ENCODE measurements around the gene MT1E.
A peak's percentile ranks its signal among the peaks of the same experiment; 100 is the strongest.
"Not testable (repeated sequence)": the region's sequence is repeated elsewhere in the genome, so short reads cannot be mapped to it uniquely, and the experiment has no call there.

The MT1E gene

DNA sequence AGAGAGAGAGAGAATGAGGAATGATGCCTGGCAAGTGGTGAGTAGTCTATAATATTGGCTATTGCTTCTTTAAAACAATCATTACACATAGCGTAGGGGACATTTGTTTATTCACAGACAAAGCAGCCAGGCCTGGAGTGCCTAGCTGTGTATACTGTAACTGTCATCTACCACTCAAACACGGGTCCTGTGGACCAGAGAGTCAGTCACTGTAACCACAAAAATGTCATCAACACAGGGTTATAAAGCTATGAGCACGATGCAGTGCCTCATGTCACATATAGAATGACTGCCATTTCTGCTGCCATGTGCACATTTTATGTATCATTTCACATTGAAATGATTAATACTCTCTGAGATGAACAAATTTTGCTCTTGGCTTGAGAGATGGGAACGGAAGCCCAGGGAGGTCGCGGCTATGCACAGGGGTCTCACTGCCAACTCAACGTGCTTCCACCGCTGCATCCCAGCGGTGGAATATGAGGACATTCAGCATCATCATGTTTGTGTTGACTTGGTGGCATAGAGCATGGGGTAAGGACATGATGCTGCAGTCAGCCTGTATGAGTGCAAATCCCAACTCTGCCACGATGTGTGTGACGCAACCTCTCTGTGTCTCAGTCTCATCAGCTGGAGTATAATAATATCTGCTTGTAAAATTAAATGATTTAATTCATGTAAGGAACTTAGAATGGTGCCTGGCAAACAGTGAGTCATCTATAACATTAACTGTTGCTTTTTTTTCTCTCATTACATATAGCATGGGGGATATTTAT lies 47.4 kb downstream of the MT1E start:
- no peak for FAIRE-seq

DNA sequence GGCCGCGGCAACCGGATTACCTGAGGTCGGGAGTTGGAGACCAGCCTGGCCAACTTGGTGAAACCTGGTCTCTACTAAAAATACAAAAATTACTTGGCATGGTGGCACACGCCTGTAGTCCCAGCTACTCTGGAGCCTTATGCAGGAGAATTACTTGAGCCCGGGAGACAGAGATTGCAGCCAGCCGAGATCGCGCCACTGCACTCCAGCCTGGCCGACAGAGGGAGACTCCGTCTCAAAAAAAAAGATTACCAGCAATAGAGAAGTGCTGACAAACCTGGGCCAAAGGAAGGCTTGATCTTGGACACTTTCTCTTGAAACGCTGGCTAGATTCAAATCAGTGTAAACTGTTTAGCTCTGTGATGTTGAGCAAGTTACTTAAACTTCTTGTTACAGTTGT lies 48.3 kb downstream of the MT1E start:
- FAIRE-seq = peak; percentile 41

DNA sequence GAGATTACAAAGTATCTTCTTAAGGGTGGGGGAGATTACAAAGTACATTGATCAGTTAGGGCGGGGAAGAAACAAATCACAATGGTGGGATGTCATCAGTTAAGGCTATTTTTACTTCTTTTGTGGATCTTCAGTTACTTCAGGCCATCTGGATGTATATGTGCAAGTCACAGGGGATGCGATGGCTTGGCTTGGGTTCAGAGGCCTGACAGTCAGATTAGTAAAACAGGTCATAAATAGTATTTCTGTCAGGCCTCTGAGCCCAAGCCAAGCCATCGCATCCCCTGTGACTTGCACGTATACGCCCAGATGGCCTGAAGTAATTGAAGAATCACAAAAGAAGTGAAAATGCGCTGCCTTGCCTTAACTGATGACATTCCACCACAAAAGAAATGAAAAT lies 49.0 kb downstream of the MT1E start:
- not testable (repeated sequence) for FAIRE-seq

DNA sequence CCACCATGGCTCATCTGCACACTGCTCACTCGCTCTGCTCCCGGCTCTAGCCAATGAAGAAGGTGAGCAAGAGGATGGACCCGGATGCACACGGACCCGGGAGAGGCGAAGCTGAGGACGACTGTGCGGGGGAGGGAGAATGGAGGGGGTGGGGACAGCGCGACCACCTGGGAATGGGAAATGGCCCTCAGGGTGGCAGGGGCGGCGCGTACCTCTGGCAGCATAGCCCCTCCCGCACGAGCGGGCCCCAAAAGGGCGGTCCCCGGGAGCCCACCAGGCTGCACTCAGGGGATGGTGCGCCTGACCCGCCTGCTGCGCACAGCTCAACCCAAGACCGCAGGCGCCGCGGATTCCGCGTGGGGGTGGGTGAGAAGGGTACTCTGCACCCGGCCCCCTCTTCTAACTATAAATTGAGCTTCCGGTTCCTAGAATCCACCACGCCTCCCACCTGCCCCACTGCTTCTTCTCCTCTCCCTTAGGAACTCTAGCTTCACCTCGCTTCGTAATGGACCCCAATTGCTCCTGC lies 50.2 kb downstream of the MT1E start:
- no peak for FAIRE-seq
